ENCODE results near the gene RCL1. TPM values are rescaled to one million over a fixed set of nuclear protein-coding genes. Genes with fewer than 3 reads are reported as not detected.

The RCL1 gene
- total and polyA plus RNA-seq, 2 of the 13 experiments (the other 11 are each of a cell fraction or from before 2014, with no cell fraction given) = 22.3 to 31.6 TPM

DNA sequence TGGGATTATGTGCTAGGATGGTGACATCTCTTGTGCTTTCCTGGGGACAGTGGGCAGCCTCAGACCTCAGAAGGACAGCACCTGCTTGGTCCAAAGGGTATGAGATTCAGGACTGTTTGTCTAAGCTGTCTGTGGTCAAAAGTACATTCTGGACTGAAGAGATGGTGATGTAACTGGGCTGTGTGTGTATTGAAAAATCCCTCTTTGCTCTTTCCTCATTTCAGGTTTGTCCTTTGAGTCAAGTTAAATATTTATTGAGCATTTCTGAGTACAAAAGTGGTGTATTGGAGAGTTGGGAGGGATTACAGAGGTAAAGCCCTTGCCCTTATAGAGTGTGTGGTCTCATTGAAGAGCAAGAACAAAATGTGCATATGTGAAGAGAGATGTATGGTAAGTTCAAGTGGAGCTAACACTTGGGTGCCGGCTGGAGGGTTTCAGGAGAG lies 46.7 kb downstream of the RCL1 start (continued):
- TF ChIP-seq NR1H2 (CRISPR knock-in tag; IDR thresholded peaks at IDR 0.05; ENCODE audit: borderline replicate concordance, low read depth) = no peak
- TF ChIP-seq TBL1XR1 (IDR thresholded peaks at IDR 0.05; ENCODE audit: borderline replicate concordance, low read length, partially characterized antibody) = peak; percentile 95
- TF ChIP-seq XBP1 (CRISPR knock-in tag; IDR thresholded peaks at IDR 0.05) = no peak
- TF ChIP-seq ZNF746 (CRISPR knock-in tag; IDR thresholded peaks at IDR 0.05) = no peak
- TF ChIP-seq ZFP91 (CRISPR knock-in tag; IDR thresholded peaks at IDR 0.05; ENCODE audit: borderline replicate concordance) = no peak
- TF ChIP-seq MXI1 (IDR thresholded peaks at IDR 0.05; ENCODE audit: borderline replicate concordance, low read depth, low read length) = peak; percentile 22; the same call in 1 of the 3 replicates
- no peak for TF ChIP-seq ARNT (IDR thresholded peaks at IDR 0.05)
- no peak for TF ChIP-seq ZNF782 (CRISPR knock-in tag; IDR thresholded peaks at IDR 0.05; ENCODE audit: borderline replicate concordance)
- no peak for TF ChIP-seq ZNF33A (CRISPR knock-in tag; IDR thresholded peaks at IDR 0.05; ENCODE audit: borderline replicate concordance)
- peak; percentile 78; the same call in 1 of the 2 replicates for TF ChIP-seq EHMT2 (IDR thresholded peaks at IDR 0.05; ENCODE audit: borderline replicate concordance, low read depth, low read length)
- peak; percentile 82 for TF ChIP-seq ZNF543 (CRISPR knock-in tag; IDR thresholded peaks at IDR 0.05)
- TF ChIP-seq ZNF124 (CRISPR knock-in tag; IDR thresholded peaks at IDR 0.05) = peak; percentile 89; the same call in 1 of the 2 replicates
- no peak for TF ChIP-seq PAF1 (CRISPR knock-in tag; IDR thresholded peaks at IDR 0.05)
- TF ChIP-seq DRAP1 (CRISPR knock-in tag; IDR thresholded peaks at IDR 0.05) = peak; percentile 42; the same call in 1 of the 2 replicates
- TF ChIP-seq ZNF839 (CRISPR knock-in tag; IDR thresholded peaks at IDR 0.05; ENCODE audit: borderline replicate concordance) = no peak
- TF ChIP-seq CC2D1A (CRISPR knock-in tag; IDR thresholded peaks at IDR 0.05) = no peak
- TF ChIP-seq ZNF558 (CRISPR knock-in tag; IDR thresholded peaks at IDR 0.05; ENCODE audit: borderline replicate concordance) = no peak
- TF ChIP-seq, protein P1, sequence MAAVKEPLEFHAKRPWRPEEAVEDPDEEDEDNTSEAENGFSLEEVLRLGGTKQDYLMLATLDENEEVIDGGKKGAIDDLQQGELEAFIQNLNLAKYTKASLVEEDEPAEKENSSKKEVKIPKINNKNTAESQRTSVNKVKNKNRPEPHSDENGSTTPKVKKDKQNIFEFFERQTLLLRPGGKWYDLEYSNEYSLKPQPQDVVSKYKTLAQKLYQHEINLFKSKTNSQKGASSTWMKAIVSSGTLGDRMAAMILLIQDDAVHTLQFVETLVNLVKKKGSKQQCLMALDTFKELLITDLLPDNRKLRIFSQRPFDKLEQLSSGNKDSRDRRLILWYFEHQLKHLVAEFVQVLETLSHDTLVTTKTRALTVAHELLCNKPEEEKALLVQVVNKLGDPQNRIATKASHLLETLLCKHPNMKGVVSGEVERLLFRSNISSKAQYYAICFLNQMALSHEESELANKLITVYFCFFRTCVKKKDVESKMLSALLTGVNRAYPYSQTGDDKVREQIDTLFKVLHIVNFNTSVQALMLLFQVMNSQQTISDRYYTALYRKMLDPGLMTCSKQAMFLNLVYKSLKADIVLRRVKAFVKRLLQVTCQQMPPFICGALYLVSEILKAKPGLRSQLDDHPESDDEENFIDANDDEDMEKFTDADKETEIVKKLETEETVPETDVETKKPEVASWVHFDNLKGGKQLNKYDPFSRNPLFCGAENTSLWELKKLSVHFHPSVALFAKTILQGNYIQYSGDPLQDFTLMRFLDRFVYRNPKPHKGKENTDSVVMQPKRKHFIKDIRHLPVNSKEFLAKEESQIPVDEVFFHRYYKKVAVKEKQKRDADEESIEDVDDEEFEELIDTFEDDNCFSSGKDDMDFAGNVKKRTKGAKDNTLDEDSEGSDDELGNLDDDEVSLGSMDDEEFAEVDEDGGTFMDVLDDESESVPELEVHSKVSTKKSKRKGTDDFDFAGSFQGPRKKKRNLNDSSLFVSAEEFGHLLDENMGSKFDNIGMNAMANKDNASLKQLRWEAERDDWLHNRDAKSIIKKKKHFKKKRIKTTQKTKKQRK (IDR thresholded peaks at IDR 0.05; ENCODE audit: low read length) = no peak
- no peak; a peak in 2 of 4 replicates for TF ChIP-seq NR2F1 (CRISPR knock-in tag; IDR thresholded peaks at IDR 0.05)
- 0 out of 2 replicates have a peak, but pooled peaks have one; percentile 23 for TF ChIP-seq FOXK2 (IDR thresholded peaks at IDR 0.05)
- no peak for TF ChIP-seq ZNF550 (CRISPR knock-in tag; IDR thresholded peaks at IDR 0.05; ENCODE audit: borderline replicate concordance)
- peak; percentile 83 for TF ChIP-seq SIX4 (CRISPR knock-in tag; IDR thresholded peaks at IDR 0.05)
- no peak for TF ChIP-seq MTA3 (CRISPR knock-in tag; IDR thresholded peaks at IDR 0.05)
- peak; percentile 92 for TF ChIP-seq SAP130 (CRISPR knock-in tag; IDR thresholded peaks at IDR 0.05; ENCODE audit: low read depth)
- TF ChIP-seq JUNB (CRISPR knock-in tag; IDR thresholded peaks at IDR 0.05; ENCODE audit: borderline replicate concordance) = peak; percentile 92
- TF ChIP-seq ZNF235 (CRISPR knock-in tag; IDR thresholded peaks at IDR 0.05; ENCODE audit: borderline replicate concordance) = no peak

Measured in HepG2 (cell line).